ENCODE data around the gene CRYBA2. TPM values are rescaled to one million over a fixed set of nuclear protein-coding genes. Genes with fewer than 3 reads are reported as not detected.

Gene CRYBA2, protein sequence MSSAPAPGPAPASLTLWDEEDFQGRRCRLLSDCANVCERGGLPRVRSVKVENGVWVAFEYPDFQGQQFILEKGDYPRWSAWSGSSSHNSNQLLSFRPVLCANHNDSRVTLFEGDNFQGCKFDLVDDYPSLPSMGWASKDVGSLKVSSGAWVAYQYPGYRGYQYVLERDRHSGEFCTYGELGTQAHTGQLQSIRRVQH
- not detected for total RNA-seq

DNA sequence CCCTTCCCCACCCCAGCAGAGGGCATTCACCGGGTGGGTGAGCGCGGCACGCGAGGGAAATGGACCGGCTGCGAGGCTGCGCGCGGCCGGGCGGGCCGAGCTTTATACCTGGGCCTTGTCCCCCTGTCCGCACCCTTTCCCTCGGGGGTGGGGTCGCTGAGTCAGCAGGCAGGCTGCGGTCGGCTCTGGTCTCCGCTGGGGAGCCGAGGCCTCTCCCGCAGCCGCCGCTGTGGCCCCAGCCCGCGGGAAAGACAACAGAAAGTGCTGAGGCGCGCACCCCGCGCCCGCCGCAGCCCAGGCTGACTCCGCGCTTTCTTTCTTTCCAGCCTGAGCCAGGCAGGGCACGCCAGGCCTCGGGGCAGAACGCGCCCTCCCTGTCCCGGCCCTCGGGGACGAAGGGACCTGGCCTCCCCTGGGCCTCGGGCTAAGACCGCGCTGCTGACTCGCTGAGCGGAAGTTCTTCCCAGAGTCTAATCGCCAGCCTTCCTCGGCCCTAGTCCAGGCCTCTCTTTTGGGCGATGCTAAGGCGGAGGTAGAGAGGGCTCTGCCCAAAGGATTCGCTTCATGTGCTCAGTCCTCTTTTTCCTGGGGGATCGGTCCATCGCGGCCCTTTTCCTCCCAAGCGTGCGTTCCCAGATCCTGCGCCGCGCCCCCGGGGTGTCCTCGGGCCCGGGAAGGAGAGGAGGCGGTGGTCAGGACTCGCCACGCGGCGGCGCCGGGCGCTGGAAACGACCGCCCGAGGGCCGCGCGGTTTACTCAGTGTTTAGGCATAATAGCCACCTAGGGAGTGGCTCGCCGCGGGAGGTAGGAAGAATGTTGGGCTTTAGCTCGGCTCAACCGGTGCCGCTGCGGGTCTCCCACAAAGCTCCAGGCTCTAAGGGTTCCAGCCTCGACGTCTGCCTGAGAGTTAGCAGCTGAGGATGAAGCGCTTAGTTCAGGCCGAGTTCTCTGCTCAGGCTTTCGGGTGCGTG, at the start of gene CRYBA2:
TSS of gene CRYBA2 (minus strand) at position 78 of the 971 bp plus-strand sequence. CDS start 246 bp downstream, outside the sequence.
- DNase-seq (ENCODE audit: low read depth in 2 of 3, low spot score in 2 of 3) = peak in 1 of 3 donors; percentile 28

DNA sequence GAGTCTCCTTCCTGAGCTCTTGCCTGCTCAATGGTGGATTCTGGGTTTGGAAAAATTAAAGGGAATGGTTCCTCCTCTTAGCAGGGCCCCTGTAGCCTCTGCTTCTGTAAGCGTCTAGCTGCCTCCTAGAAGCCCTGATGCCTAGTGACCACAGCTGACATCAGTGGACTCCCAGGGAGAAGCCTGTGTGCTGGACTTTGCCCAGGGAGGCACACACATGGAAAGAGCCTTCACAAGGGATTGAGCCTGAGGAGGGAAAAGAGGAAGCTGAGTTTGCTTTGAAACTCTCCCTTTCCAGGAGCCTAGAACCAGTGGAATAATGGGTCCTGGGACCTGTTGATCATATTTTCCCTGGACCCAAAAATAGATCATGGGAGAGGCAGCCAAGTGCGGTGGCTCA, 49.5 kb upstream of the CRYBA2 start:
- DNase-seq (ENCODE audit: low read depth in 2 of 3, low spot score in 2 of 3) = no peak

DNA sequence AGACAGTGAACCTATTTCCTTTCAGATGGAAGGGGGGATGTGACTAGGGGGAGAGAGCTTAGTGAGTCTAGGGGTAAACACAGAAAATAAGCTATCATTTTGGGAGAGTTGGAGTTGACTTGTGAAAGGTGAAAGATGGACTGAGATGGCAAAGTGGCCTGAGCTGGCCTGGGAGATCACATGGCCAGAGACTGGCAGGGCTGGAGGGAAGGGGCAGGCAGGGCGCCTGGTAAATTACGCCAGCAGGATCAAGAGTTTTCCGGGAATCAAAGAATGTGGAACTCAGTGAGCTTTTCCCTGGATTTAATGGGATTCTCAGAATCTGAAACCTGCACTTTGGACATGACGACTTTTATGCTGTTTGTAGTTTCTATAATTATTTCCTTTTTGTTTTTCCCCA, 48.9 kb upstream of the CRYBA2 start:
- DNase-seq (ENCODE audit: low read depth in 2 of 3, low spot score in 2 of 3) = no peak

DNA sequence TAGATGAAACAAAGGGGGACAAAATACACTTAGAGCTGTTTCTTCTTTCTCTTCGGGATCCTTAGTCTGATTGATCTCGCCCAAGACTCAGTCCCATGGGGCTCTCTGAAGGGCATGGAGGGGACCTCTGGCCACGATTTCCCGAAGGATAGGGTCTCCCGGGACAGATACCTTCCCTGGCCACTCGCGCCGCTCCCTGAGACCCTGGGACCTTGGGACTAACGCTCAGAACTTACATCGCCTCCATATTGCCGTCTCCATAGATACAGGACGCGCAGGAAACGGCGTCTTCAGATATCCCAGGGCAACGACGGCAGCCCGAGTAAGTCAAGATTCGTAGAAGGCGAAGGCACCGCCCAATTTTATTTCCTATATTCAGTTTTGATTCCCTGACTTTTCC, 48.0 kb upstream of the CRYBA2 start, which contains the start of gene CFAP65:
TSS of gene CFAP65 (minus strand) at position 265 of the 400 bp plus-strand sequence. CDS start 2,468 bp downstream, outside the sequence.
- peak in 1 of 3 donors; percentile 36 for DNase-seq (ENCODE audit: low read depth in 2 of 3, low spot score in 2 of 3)

DNA sequence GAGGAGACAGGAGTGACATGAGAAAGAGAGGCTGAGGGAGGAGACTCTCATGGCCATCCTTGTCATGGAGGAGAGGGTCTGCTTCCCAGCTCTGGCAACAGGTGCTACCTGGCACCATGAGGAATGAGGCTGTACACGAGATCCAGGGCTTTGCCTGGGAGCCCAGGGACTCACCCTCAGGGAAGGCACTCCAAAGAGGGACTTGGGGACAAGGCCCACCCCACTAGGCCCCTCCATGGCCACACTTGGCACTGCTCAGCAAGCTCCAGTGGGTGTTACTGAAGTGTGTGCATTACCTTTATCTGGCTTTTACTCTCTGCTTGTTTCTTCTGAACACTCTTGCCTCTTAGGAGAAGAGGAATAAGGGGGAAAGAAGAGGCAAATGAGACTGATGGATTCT, 45.4 kb upstream of the CRYBA2 start:
- no peak for DNase-seq (ENCODE audit: low read depth in 2 of 3, low spot score in 2 of 3)

DNA sequence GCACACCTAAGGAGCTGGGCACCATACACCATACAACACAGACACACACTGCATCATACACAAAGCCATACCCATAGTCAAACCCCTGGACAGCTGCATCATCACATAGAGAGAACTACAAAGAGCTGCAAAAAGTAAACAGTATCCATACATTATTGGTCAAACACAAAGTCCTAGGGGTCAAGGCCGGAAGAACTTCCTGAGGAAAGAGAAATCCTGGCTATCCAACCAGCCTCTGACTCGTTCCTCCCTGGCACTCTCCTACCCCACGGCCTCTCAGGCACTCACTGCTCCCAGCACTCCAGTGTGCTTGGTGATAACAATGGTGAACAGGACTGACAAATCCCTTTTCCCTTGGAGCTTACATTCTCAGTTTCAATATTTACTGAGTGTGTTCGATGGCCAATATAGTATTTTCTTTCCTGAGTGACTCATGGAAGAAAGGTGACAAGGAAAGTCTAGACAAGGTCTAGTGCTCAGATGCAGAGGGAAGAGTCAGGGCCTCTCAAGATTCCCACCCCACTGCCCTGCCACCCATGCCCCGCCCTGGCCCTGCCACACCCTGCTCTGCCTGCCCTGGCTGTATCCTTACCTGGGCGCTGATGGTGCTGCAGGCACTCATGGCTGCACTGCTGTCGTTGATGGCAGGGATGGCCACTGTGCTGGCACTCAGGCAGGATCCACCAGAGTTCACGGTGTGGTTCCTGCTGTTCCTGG, 44.7 kb upstream of the CRYBA2 start:
- no peak for DNase-seq (ENCODE audit: low read depth in 2 of 3, low spot score in 2 of 3)

DNA sequence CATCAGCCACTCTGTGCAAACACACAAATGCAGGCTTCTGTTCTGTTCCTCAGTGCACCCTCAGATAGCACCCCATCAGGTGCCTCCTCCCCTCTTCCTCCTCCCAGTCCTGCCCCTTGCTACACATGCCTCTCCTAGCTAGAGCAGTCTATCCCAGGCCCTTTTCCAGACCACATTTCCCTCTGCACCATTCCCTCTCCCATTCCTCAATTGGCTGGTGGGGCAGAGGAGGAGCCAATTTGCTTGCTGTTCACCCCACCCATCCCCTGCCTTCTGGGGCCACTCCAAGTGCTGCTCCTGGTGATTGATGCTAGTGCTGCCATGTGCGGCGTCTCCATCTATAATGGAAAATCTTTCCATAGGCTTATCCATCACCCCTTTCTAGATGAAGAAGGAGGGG, 42.7 kb upstream of the CRYBA2 start:
- DNase-seq (ENCODE audit: low read depth in 2 of 3, low spot score in 2 of 3) = no peak

DNA sequence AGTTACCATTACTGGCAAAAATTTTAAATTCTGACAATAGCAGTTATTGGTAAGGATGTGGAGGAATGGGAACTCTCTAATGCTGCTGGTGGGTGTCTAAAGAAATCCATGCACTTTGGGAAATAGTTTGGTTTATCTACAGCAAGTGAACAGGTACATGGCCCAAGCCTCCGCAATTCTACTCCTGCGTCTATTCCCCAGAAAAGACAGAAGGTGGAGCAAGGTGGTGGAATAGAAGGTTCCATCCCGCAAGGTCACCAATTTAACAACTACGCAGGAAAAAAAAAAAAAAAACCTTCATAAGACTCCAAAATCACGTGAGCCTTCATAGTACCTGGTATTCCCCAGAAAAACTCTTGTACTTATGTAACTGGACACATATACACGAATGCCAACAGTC, 41.6 kb upstream of the CRYBA2 start:
- no peak for DNase-seq (ENCODE audit: low read depth in 2 of 3, low spot score in 2 of 3)

DNA sequence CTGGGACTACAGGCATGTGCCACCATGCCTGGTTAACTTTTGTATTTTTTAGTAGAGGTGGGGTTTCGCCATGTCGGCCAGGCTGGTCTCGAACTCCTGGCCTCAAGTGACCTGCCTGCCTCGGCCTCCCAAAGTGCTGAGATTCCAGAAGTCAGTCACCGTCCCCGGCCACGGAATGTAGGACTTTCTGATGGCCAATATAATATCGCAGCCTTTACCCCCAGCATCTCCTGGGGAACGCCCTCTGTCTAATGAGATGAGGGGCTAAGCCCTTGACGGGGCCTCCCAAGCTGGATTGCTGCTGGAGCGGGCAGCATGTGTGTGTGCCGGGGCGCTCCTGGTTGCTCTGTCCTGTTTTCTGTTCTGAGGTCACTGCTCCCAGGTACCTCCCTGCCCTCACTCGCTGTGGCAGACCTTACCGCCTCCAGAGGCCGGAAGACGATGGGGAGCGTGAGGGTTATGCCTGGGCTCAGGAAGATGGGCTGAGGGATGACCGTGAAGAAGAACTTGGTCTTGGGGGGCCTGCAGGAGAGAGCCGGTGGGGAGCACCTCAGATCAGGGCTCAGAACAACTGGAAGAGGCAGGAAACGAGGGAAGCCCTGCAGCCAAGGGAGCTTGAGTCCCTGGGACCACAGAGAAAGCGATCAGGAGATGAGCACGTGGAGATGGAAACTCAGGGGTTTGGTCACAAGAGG, 39.0 kb upstream of the CRYBA2 start:
- DNase-seq (ENCODE audit: low read depth in 2 of 3, low spot score in 2 of 3) = no peak

DNA sequence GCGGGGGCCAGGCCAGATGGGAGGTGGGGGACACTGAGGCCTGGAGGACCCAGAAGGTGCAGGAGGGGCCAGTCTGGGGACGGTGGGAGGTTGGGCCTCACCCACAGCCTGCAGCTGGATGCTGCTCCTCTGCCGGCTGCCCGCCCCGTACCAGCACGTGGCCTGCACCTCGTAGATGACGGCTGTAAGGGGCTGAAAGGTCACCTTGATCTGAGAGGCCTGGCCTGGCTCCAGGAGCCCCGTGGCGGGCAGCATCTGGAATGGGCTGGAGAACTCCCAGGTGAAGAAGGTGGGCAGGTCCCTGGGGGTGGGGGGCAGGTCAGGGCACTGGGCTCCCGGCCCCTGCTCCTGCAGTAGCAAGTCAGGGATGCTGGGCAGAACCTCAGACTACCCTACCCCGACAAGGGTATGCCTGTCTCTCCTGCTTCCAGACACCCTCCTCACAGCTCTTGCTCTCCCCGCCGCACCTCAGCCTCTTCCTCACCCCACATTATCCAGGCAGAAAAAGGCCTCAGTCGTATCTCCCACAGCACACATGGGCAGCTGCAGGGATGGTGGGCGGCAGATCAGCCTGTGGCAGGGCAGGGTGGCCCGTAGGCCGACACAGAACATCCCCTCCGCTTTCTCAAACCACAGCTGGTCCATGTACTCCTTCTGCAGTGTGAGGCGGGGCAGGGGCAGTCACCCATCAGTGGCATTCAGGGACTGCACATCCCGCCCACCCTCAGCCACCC, 38.0 kb upstream of the CRYBA2 start:
- DNase-seq (ENCODE audit: low read depth in 2 of 3, low spot score in 2 of 3) = no peak

DNA sequence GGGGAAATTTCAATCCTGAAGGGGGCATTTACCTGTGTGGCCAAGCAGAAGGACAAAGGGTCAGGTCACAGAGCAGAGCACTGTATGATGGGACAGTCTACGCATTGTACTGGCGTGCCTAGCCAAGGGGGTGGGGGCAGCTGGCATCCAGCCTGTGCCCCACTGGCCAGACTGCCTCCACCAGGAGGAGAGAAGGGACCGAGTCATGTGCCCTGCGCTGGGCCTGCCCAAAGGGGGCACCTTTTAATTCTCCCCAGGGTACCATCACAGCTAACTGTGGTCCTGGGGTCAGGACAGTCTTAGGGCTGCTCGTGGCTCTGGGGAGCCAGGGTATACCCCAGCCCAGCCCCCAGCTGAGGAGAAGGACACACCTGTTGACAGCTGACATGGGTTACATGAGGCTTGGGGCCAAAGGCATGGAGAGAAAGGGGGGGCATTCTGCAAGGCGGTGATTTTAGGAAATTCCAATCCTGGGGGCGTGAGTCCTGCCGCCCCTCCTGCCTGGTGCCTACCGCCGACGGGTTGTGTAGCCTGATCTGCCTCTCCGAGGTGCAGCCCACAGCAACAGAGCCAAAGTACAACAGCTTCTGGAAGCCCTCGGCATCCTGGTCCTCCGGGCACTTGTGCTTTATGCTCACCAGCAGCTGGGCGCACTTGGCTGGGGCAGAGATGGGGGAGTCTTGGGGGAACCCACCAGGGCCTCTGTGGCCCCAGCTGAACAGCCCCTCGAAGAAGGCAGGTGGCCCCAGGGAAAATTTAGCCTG, 37.1 kb upstream of the CRYBA2 start:
- no peak for DNase-seq (ENCODE audit: low read depth in 2 of 3, low spot score in 2 of 3)

DNA sequence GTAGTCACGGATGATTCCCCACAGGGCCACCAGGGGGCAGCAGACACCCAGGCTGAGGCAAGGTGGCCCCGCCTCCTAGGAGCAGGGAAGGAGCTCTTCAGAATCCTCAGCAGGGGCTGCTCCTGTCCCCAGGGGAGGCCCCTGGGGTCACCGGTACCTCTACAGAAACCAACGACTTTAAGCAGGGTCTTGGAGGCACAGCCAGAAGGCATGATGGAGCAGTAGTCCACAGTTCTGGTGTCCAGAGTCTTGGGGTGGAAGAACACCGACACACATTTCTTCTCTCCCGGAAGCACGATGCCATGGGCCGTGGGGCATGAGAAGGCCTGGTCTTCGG, 36.6 kb upstream of the CRYBA2 start:
- peak; percentile 61 to 83 (median 67) for DNase-seq (ENCODE audit: low read depth in 2 of 3, low spot score in 2 of 3)

DNA sequence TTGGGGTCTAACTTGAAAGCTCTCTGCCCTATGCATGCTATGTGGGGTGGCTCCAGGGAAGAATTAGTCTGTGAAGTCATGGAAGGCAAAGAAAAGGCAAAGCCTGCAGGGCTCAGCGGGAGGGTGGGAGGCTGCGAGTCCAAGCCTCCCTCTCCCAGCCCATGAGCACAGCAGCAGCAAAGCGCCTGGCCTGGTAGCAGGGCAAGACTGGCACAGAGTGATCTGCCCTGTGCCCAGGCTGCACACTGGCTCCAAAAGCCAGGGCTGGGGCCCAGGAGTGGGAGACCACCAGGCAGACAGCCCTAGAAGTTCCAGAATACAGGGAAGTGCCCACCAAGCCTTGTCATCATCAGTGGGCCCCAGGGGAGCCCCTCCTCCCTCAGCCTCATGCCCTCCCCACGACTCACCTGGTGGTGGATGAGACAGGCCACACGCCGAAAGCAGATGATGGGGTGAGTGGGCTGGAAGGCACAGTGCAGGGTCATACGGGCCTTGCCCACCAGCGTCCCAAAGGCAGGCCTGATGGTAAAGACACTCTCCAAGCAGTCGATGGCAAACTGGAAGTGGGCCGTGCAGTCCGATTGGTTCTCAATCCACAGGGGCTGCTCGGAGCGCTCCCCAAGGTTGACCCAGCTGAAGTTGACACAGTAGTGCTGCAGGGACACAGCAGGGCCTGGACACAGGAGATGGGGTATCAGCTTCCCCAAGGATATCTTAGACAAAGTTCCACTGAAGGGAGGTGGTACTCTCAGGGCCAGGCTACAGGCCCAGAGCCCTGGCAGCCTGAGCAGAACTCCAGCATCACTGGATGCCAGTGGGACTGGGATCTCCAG, 36.0 kb upstream of the CRYBA2 start:
- DNase-seq (ENCODE audit: low read depth in 2 of 3, low spot score in 2 of 3) = no peak

DNA sequence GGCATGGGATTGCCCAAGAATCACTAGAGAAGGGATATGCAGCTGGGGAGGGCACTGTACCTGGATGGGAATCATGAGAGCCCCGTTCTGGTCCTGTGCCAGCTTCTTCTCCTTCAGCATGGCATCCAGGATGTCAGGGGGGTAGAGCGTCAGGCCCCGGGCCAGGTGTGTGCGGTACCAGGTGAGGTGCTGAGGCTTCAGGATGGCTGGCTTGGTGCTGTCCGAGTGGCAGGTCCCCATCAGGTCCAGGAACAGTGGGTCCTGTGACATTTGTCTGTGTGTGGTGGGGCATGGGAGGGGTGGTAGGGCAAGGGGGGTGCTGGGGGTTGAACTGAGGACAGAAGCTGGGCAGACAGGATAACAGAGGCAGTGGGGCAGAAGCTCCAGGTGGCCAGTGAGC, 34.9 kb upstream of the CRYBA2 start:
- DNase-seq (ENCODE audit: low read depth in 2 of 3, low spot score in 2 of 3) = no peak

DNA sequence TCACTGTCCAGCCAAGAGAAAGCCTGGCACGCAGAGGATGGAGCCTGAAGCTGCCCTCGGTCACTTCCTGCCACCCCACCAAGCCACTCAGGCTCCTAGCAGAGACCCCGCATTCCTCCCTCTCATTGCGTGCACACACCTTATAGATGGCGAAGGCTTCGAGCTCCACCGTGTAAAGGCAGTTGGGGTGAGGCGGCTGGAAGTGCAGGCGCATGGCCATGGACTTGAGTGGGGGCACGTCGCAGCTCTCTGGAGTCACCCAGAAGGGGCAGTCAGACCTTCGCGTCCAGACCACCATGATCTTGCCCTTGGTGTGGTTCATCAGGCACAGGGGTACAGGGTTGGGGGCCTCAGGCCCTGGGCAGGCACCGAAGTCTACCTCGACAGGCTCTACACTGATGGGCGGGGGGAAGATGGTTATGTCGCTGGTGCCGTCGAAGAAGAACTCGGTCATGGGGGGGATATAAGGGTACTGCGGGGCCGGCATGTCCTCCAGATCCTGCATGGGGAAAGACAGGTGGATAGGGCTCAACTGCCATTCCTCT, 34.4 kb upstream of the CRYBA2 start:
- DNase-seq (ENCODE audit: low read depth in 2 of 3, low spot score in 2 of 3) = no peak

DNA sequence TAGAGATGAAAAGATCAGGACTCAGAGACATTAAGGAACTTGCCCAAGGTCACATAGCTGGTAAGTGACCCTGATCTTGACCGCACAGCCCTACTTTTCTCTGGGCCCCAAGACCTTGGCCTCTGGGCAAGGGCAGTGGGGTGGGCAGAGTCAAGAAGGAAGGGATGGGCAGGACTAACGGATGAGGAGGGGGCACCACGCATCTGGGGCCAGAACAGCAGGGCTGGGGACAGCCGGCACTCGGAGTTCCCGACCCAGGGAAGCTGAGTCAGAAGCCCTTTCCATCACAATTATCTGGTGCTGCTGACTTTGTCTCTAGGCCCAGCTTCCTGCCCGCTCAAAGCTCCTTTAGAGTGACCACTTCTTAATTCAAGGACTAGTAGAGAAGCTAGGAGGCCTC, 33.7 kb upstream of the CRYBA2 start:
- DNase-seq (ENCODE audit: low read depth in 2 of 3, low spot score in 2 of 3) = no peak

DNA sequence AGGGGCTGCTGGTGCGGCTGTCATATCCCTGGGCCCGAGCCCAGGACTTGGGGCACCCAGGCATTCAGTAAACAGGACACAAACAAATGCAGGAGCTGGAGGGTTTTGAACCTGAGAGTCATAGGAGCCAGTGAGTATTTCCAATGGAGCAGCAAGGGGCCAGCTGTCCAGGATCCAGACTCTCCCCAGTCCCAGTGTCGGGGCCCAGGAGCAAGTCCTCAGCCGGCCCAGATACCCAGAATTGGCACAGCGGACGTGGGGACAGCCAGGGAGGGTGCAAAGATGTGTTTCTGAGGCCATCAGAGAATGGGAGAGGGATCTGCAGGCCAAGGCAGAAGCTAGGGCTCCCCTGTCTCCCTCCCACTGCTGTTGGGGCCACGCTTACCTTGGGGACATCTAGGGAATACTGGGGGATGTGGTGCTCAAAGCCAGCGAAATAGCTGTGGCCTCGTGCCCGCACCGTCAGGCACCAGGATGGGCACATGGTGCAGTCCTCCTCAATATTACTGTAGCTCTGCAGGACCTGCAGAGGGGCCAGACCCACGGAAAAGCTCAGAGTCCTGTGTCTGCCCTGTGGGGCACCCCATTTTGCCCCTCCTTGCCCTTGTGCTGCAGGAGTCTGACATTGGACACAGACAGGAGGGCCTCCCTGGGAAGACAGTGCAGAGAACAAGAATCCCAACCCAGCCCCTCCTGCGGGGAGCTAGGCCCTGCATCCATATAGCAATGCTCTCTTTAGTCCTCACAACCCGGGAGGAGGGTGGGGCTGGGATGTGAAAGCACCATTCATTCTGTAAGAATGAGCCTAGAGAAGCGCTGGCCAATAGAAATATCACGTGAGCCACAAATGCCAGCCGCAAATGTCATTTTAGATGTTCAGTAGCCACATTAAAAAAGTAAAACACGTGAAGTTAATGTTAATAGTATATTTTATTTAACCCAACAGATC, 32.7 kb upstream of the CRYBA2 start:
- no peak for DNase-seq (ENCODE audit: low read depth in 2 of 3, low spot score in 2 of 3)

All from hematopoietic multipotent progenitor cell (in vitro differentiated cells).